ENCODE results near the gene STK32C. TPM values are rescaled to one million over a fixed set of nuclear protein-coding genes. Genes with fewer than 3 reads are reported as not detected.

STK32C gene
- total and polyA plus RNA-seq, 2 donors from 2014 or later, result 11.6 to 14.4 TPM

DNA sequence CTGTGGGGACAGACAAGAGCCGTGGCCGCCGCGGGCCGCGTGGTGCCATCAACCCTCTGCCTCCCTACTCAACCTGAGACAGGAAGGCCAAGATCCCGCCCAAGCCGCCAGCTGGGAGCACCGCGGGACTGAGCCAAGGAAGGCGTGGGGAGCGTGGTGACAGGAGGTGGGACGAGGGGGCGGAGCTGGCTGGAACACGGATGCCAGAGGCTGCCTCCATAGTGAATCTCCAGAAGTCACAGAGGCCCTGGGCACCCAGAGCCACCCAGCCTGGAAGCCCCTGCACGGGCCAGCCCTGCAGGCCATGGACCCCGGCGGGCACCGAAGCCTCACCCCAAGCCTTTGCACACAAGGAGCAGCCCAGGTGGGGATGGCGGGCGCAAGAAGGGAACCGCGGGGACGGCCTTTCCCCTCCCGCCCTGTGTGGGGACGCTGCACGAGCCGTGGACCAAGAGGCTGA lies 139.1 kb downstream of the STK32C start:
- DNase-seq (no peak), FAIRE-seq (no peak)
- Histone ChIP-seq H3K36me3 (ENCODE audit: control insufficient read depth in 2 of 3, insufficient read depth in 3 of 3, low read length in 3 of 3) (no peaks in the 10 kb centered on the region), H3K9me3 (ENCODE audit: control insufficient read depth in 2 of 3, insufficient read depth in 1 of 3, low read length in 3 of 3) (no peaks in the 10 kb centered on the region), H3K27ac (ENCODE audit: low read depth in 2 of 2, low read length in 2 of 2) (no peak overlapping the region), H3K9ac (ENCODE audit: low read length in 3 of 3) (no peak overlapping the region), H3K4me3 (ENCODE audit: low read length in 3 of 3) (no peak overlapping the region), H3K27me3 (ENCODE audit: control insufficient read depth, insufficient read depth, low read length) (no peaks in the 10 kb centered on the region), H3K4me1 (ENCODE audit: control insufficient read depth in 2 of 3, insufficient read depth in 2 of 3, low read depth in 1 of 3, low read length in 3 of 3) (no peaks in the 10 kb centered on the region)
- TF ChIP-seq, protein P1, sequence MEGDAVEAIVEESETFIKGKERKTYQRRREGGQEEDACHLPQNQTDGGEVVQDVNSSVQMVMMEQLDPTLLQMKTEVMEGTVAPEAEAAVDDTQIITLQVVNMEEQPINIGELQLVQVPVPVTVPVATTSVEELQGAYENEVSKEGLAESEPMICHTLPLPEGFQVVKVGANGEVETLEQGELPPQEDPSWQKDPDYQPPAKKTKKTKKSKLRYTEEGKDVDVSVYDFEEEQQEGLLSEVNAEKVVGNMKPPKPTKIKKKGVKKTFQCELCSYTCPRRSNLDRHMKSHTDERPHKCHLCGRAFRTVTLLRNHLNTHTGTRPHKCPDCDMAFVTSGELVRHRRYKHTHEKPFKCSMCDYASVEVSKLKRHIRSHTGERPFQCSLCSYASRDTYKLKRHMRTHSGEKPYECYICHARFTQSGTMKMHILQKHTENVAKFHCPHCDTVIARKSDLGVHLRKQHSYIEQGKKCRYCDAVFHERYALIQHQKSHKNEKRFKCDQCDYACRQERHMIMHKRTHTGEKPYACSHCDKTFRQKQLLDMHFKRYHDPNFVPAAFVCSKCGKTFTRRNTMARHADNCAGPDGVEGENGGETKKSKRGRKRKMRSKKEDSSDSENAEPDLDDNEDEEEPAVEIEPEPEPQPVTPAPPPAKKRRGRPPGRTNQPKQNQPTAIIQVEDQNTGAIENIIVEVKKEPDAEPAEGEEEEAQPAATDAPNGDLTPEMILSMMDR (IDR thresholded peaks at IDR 0.05; ENCODE audit: borderline replicate concordance, extremely low read depth, insufficient read depth), result no peak
- intact Hi-C loops (cut with DNase I), result no loop called here

GRCh38 chr10:132167976-132168375 lies 139.8 kb downstream of the STK32C start:
- no peaks in the 10 kb centered on the region for H3K9me3 ChIP-seq (ENCODE audit: control insufficient read depth in 2 of 3, insufficient read depth in 1 of 3, low read length in 3 of 3)
- no peaks in the 10 kb centered on the region for H3K27me3 ChIP-seq (ENCODE audit: control insufficient read depth, insufficient read depth, low read length)
- TF ChIP-seq, protein P1 (IDR thresholded peaks at IDR 0.05; ENCODE audit: borderline replicate concordance, extremely low read depth, insufficient read depth), result no peak
- intact Hi-C loops (cut with DNase I), result no loop called here
- no peak overlapping the region for H3K4me3 ChIP-seq (ENCODE audit: low read length in 3 of 3)
- H3K27ac ChIP-seq (ENCODE audit: low read depth in 2 of 2, low read length in 2 of 2), result no peak overlapping the region
- no peaks in the 10 kb centered on the region for H3K4me1 ChIP-seq (ENCODE audit: control insufficient read depth in 2 of 3, insufficient read depth in 2 of 3, low read depth in 1 of 3, low read length in 3 of 3)
- no peak for FAIRE-seq
- no peak overlapping the region for H3K9ac ChIP-seq (ENCODE audit: low read length in 3 of 3)
- H3K36me3 ChIP-seq (ENCODE audit: control insufficient read depth in 2 of 3, insufficient read depth in 3 of 3, low read length in 3 of 3), result no peaks in the 10 kb centered on the region
- DNase-seq, result no peak

DNA sequence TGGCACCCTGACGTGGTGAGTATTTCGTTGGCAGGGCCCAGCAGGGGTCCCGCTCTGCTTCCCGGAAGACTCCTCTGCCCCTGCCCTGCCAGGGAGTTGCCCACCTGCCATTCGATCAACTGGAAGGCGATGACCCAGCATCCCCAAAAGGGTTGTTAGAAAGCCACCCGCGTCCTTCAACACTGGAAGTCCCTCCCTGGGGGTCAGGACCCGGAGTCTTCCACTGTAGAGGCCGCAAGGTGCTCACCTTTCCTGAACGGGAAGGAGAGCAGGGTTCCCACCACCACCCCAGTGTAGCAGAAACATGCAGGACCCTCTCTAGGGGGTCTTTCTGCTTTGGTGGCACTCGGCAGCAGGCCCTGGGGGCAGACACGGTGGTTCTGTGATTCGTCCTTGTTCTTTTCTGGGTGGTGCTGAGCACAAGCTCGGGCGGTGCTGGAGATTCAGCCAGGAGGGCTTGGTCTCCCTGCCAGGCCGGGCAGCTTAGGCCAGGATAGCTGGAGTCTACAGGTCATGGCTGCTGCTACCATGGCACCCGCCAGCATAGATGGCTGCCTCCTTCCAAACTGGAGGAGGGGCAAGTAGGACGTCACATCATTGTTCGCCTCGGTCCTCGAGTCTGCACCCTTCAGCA lies 140.6 kb downstream of the STK32C start:
- H3K4me1 ChIP-seq (ENCODE audit: control insufficient read depth in 2 of 3, insufficient read depth in 2 of 3, low read depth in 1 of 3, low read length in 3 of 3), result no peaks in the 10 kb centered on the region
- H3K36me3 ChIP-seq (ENCODE audit: control insufficient read depth in 2 of 3, insufficient read depth in 3 of 3, low read length in 3 of 3), result no peaks in the 10 kb centered on the region
- no peak for DNase-seq
- FAIRE-seq, result no peak
- TF ChIP-seq, protein P1 (IDR thresholded peaks at IDR 0.05; ENCODE audit: borderline replicate concordance, extremely low read depth, insufficient read depth), result no peak
- no peak overlapping the region for H3K9ac ChIP-seq (ENCODE audit: low read length in 3 of 3)
- intact Hi-C loops (cut with DNase I), result no loop called here
- H3K27me3 ChIP-seq (ENCODE audit: control insufficient read depth, insufficient read depth, low read length), result no peaks in the 10 kb centered on the region
- H3K27ac ChIP-seq (ENCODE audit: low read depth in 2 of 2, low read length in 2 of 2), result no peak overlapping the region
- no peaks in the 10 kb centered on the region for H3K9me3 ChIP-seq (ENCODE audit: control insufficient read depth in 2 of 3, insufficient read depth in 1 of 3, low read length in 3 of 3)
- no peak overlapping the region for H3K4me3 ChIP-seq (ENCODE audit: low read length in 3 of 3)
